DND-41 (cell line): Measurements from ENCODE around the gene RAD23A.

Experiments used
- ATAC-seq: fragments of 200-7000 bp; cut with Tn5 transposase; 3 replicates; pipeline ENCODE4 v1.9.1; 2021; ENCODE audit warnings: low read depth; ENCODE audit not compliant: insufficient read depth
- DNase-seq: peaks from one replicate; pipeline ENCODE4 v3.0.0-alpha.2; 2020
- H2AFZ ChIP-seq: 2 replicates; pipeline ENCODE4 v1.6.0; 2012; ENCODE audit warnings: low read depth, low read length
- H3K27ac ChIP-seq: 2 replicates; pipeline ENCODE4 v1.5.1; 2012; ENCODE audit warnings: low read length, inconsistent platforms
- H3K27me3 ChIP-seq: fragments of 200-600 bp; sonication (generic); 2 replicates; pipeline ENCODE4 v1.6.0; 2012; ENCODE audit warnings: low read length, mild to moderate bottlenecking, inconsistent platforms; ENCODE audit not compliant: insufficient read depth, poor library complexity
- H3K36me3 ChIP-seq: 2 replicates; pipeline ENCODE4 v1.5.1; 2012; ENCODE audit warnings: low read length, inconsistent platforms; ENCODE audit not compliant: insufficient read depth
- H3K4me1 ChIP-seq: 2 replicates; pipeline ENCODE4 v1.5.1; 2012; ENCODE audit warnings: mild to moderate bottlenecking, low read length; ENCODE audit not compliant: insufficient read depth
- H3K4me2 ChIP-seq: 2 replicates; pipeline ENCODE4 v1.6.0; 2012; ENCODE audit warnings: mild to moderate bottlenecking, moderate library complexity, low read length, inconsistent platforms; ENCODE audit not compliant: insufficient read depth
- H3K4me3 ChIP-seq, 2 experiments: fragments of 200-600 bp in 1 of 2; shearing (Covaris generic) in 1 of 2; 2 replicates each; pipeline ENCODE4 v1.5.1; 2012 to 2016; ENCODE audit warnings: inconsistent platforms in 2 of 2, low read length in 2 of 2, mild to moderate bottlenecking in 2 of 2, low read depth in 1 of 2, moderate library complexity in 1 of 2
- H3K79me2 ChIP-seq: 2 replicates; pipeline ENCODE4 v1.6.0; 2012; ENCODE audit warnings: low read length, inconsistent platforms; ENCODE audit not compliant: insufficient read depth
- H3K9ac ChIP-seq: 2 replicates; pipeline ENCODE4 v1.6.0; 2012; ENCODE audit warnings: low read depth, mild to moderate bottlenecking, inconsistent platforms, low read length, moderate library complexity
- H3K9me3 ChIP-seq: 2 replicates; pipeline ENCODE4 v1.5.1; 2012; ENCODE audit warnings: low read length, moderate library complexity, mild to moderate bottlenecking, inconsistent platforms; ENCODE audit not compliant: insufficient read depth, severe bottlenecking
- H4K20me1 ChIP-seq: 2 replicates; pipeline ENCODE4 v1.6.0; 2012; ENCODE audit warnings: low read length; ENCODE audit not compliant: insufficient read depth
- CTCF ChIP-seq: IDR thresholded peaks from 2 replicates; pipeline ENCODE4 v1.5.1; 2012; ENCODE audit warnings: borderline replicate concordance, low read length, moderate library complexity, mild to moderate bottlenecking; ENCODE audit not compliant: poor library complexity, severe bottlenecking; ENCODE audit errors: extremely low read depth
- EZH2 ChIP-seq: IDR thresholded peaks from 3 replicates; pipeline ENCODE4 v1.6.1; 2012; ENCODE audit warnings: borderline replicate concordance, low read depth, mild to moderate bottlenecking, moderate library complexity, low read length, inconsistent platforms; ENCODE audit not compliant: severe bottlenecking

The RAD23A gene

GRCh38 chr19:12935071-12935470 lies 10.6 kb upstream of the RAD23A start:
- H3K4me3 ChIP-seq = no peak overlapping the region
- H3K4me2 ChIP-seq = no peak overlapping the region
- H4K20me1 ChIP-seq = peaks cover 35% of the 10 kb centered on the region
- ATAC-seq = no peak
- peaks cover 36% of the 10 kb centered on the region for H3K36me3 ChIP-seq
- H2AFZ ChIP-seq = no peak overlapping the region
- no peak overlapping the region for H3K9ac ChIP-seq
- H3K27me3 ChIP-seq = no peaks in the 10 kb centered on the region
- H3K9me3 ChIP-seq = no peaks in the 10 kb centered on the region
- peaks cover 58% of the 10 kb centered on the region for H3K79me2 ChIP-seq
- H3K4me1 ChIP-seq = peaks cover 74% of the 10 kb centered on the region
- H3K27ac ChIP-seq = no peak overlapping the region; the same call in 1 of the 2 replicates
- TF ChIP-seq EZH2 (no peak), CTCF (no peak)
- DNase-seq = no peak

- Histone ChIP-seq H3K4me1 (peaks cover 80% of the 10 kb centered on the region), H3K79me2 (peaks cover 58% of the 10 kb centered on the region), H3K4me2 (no peak overlapping the region), H3K9ac (peak overlapping the region; percentile 93; the same call in 1 of the 2 replicates), H2AFZ (no peak overlapping the region; the same call in 1 of the 2 replicates), H3K36me3 (peaks cover 38% of the 10 kb centered on the region), H3K27me3 (no peaks in the 10 kb centered on the region), H3K4me3 (no peak overlapping the region), H4K20me1 (peaks cover 38% of the 10 kb centered on the region), H3K27ac (peak overlapping the region; percentile 100), H3K9me3 (no peaks in the 10 kb centered on the region)
- TF ChIP-seq CTCF = no peak
- TF ChIP-seq EZH2 = no peak
- DNase-seq (peak; percentile 39), ATAC-seq (no peak)
Observed at GRCh38 chr19:12936582-12936981, 9.1 kb upstream of the RAD23A start.

GRCh38 chr19:12937093-12937926 lies 8.4 kb upstream of the RAD23A start:
- H3K79me2 ChIP-seq = peaks cover 58% of the 10 kb centered on the region
- TF ChIP-seq CTCF (no peak), EZH2 (no peak)
- peak overlapping the region; percentile 93 for H3K9ac ChIP-seq
- peaks cover 42% of the 10 kb centered on the region for H3K36me3 ChIP-seq
- H4K20me1 ChIP-seq = peaks cover 40% of the 10 kb centered on the region
- H2AFZ ChIP-seq = peak overlapping the region; percentile 65
- H3K4me2 ChIP-seq = peak overlapping the region; percentile 72
- ATAC-seq (peak; percentile 64), DNase-seq (peak; percentile 95)
- no peaks in the 10 kb centered on the region for H3K9me3 ChIP-seq
- peak overlapping the region; percentile 17 to 77; a peak in 3 of 4 replicates for H3K4me3 ChIP-seq
- H3K27me3 ChIP-seq = no peaks in the 10 kb centered on the region
- peak overlapping the region; percentile 100 for H3K27ac ChIP-seq
- H3K4me1 ChIP-seq = peaks cover 80% of the 10 kb centered on the region
